Measurements from ENCODE around the gene S100A7.
"Not testable (repeated sequence)": the region's sequence is repeated elsewhere in the genome, so short reads cannot be mapped to it uniquely, and the experiment has no call there.

S100A7 gene

GRCh38 chr1:153470707-153471106, 10.3 kb upstream of the S100A7 start:
- DNase-seq (ENCODE audit: extremely low spot score): no peak
- TF ChIP-seq SUZ12 (IDR thresholded peaks at IDR 0.05): no peak
- TF ChIP-seq ELF4 (IDR thresholded peaks at IDR 0.05): no peak
- TF ChIP-seq FOXM1 (IDR thresholded peaks at IDR 0.05; ENCODE audit: borderline replicate concordance): no peak
- no peak for TF ChIP-seq SP1 (IDR thresholded peaks at IDR 0.05)
- no peak for TF ChIP-seq FOXK2 (IDR thresholded peaks at IDR 0.05)
- no peak for TF ChIP-seq HDGF (IDR thresholded peaks at IDR 0.05; ENCODE audit: borderline replicate concordance)
- TF ChIP-seq ARNT (IDR thresholded peaks at IDR 0.05): no peak
- no peak for TF ChIP-seq ZNF384 (IDR thresholded peaks at IDR 0.05)
- TF ChIP-seq PKNOX1 (IDR thresholded peaks at IDR 0.05): no peak
- no peak for TF ChIP-seq CTBP1 (IDR thresholded peaks at IDR 0.05; ENCODE audit: borderline replicate concordance)
- no peak for TF ChIP-seq L3MBTL2 (conservative IDR thresholded peaks at IDR 0.05)
- no peak for TF ChIP-seq BHLHE40 (IDR thresholded peaks at IDR 0.05; ENCODE audit: borderline replicate concordance)
- no peak for TF ChIP-seq NFRKB (IDR thresholded peaks at IDR 0.05)
- no peak for TF ChIP-seq LEF1 (IDR thresholded peaks at IDR 0.05; ENCODE audit: borderline replicate concordance)
- CTCF ChIA-PET: no interaction called here
- POLR2A ChIA-PET: no interaction called here

GRCh38 chr1:153466908-153467307, 6.5 kb upstream of the S100A7 start:
- CTCF ChIA-PET: interaction anchor here (0.6 to 3.2 kb wide), 5 partner anchors 18 to 114 kb away, joined by 3 to 21 read pairs (median 4); no protein-coding TSS in a partner anchor
- TF ChIP-seq PKNOX1 (IDR thresholded peaks at IDR 0.05): no peak
- no peak for TF ChIP-seq TARDBP (IDR thresholded peaks at IDR 0.05)
- TF ChIP-seq BHLHE40 (IDR thresholded peaks at IDR 0.05; ENCODE audit: borderline replicate concordance): no peak
- TF ChIP-seq ZNF384 (IDR thresholded peaks at IDR 0.05): no peak
- POLR2A ChIA-PET: no interaction called here
- no peak for DNase-seq (ENCODE audit: extremely low spot score)

GRCh38 chr1:153465811-153466636, 5.6 kb upstream of the S100A7 start:
- DNase-seq (ENCODE audit: extremely low spot score): peak; percentile 85
- TF ChIP-seq L3MBTL2 (conservative IDR thresholded peaks at IDR 0.05): peak; percentile 93
- TF ChIP-seq BHLHE40 (IDR thresholded peaks at IDR 0.05; ENCODE audit: borderline replicate concordance): no peak
- no peak for TF ChIP-seq FOXM1 (IDR thresholded peaks at IDR 0.05; ENCODE audit: borderline replicate concordance)
- no peak for TF ChIP-seq TARDBP (IDR thresholded peaks at IDR 0.05)
- TF ChIP-seq LEF1 (IDR thresholded peaks at IDR 0.05; ENCODE audit: borderline replicate concordance): no peak
- CTCF ChIA-PET: interaction anchor here (0.6 to 3.2 kb wide), 6 partner anchors 9 to 113 kb away, joined by 3 to 21 read pairs (median 4); no protein-coding TSS in a partner anchor
- POLR2A ChIA-PET: no interaction called here

- POLR2A ChIA-PET; CTCF ChIA-PET; DNase-seq (ENCODE audit: extremely low spot score): not testable (repeated sequence)
Observed at GRCh38 chr1:153462741-153463140, 2.3 kb upstream of the S100A7 start.

- no peak for DNase-seq (ENCODE audit: extremely low spot score)
- ChIA-PET CTCF (no interaction called here), POLR2A (no interaction called here)
- no peak for TF ChIP-seq ELF4 (IDR thresholded peaks at IDR 0.05)
- TF ChIP-seq NFRKB (IDR thresholded peaks at IDR 0.05): no peak
- no peak for TF ChIP-seq PKNOX1 (IDR thresholded peaks at IDR 0.05)
- TF ChIP-seq ZNF384 (IDR thresholded peaks at IDR 0.05): no peak
- no peak for TF ChIP-seq FOXM1 (IDR thresholded peaks at IDR 0.05; ENCODE audit: borderline replicate concordance)
- TF ChIP-seq SUZ12 (IDR thresholded peaks at IDR 0.05): no peak
Observed at GRCh38 chr1:153459655-153460054, 796 bp downstream of the S100A7 start.

- no peak for DNase-seq (ENCODE audit: extremely low spot score)
- POLR2A ChIA-PET: no interaction called here
- CTCF ChIA-PET: no interaction called here
- no peak for TF ChIP-seq FOXM1 (IDR thresholded peaks at IDR 0.05; ENCODE audit: borderline replicate concordance)
- TF ChIP-seq SUZ12 (IDR thresholded peaks at IDR 0.05): no peak
- no peak for TF ChIP-seq SP1 (IDR thresholded peaks at IDR 0.05)
- no peak for TF ChIP-seq HDGF (IDR thresholded peaks at IDR 0.05; ENCODE audit: borderline replicate concordance)
- TF ChIP-seq ZNF384 (IDR thresholded peaks at IDR 0.05): no peak
- no peak for TF ChIP-seq NFRKB (IDR thresholded peaks at IDR 0.05)
- TF ChIP-seq FOXA1 (IDR thresholded peaks at IDR 0.05): no peak
- no peak for TF ChIP-seq PKNOX1 (IDR thresholded peaks at IDR 0.05)
Observed at GRCh38 chr1:153456396-153456795, 4.1 kb downstream of the S100A7 start.

GRCh38 chr1:153448851-153449250, 11.6 kb downstream of the S100A7 start:
- DNase-seq (ENCODE audit: extremely low spot score); CTCF ChIA-PET; POLR2A ChIA-PET: not testable (repeated sequence)

Data from HEK293T (cell line).